Posterior vena cava (tissue), 2 donors: ENCODE results near the gene CAMK2D. TPM values are rescaled to one million over a fixed set of nuclear protein-coding genes. Genes with fewer than 3 reads are reported as not detected.

Experiments used
- DNase-seq: peaks from one replicate; pipeline ENCODE4 v3.0.0-alpha.2; 2020; ENCODE audit warnings: low spot score
- intact Hi-C, 2 donors: fragments of 100-400 bp; cut with DNase I; formaldehyde crosslinking; loops; one replicate each; pipeline versions ENCODE4 v1.14.1 to v1.14.2; 2022 to 2023
- total RNA-seq, 2 donors: library from RNA; stranded (reverse); fragmentation: NEBNext Ultra II Directional; extraction: Animal tissue kit (Norgen Biotek cat#: 25700); gene quantifications; one replicate each; pipeline ENCODE4 v1.2.1, GENCODE V29; 2021
- donor health status: DM: yes; HTN: yes; CAD: no.
- donor health status: DM: yes; HTN: yes; CAD: no.

The CAMK2D gene
- total RNA-seq, 2 donors from 2014 or later, result 51.5 to 67.2 TPM

DNA sequence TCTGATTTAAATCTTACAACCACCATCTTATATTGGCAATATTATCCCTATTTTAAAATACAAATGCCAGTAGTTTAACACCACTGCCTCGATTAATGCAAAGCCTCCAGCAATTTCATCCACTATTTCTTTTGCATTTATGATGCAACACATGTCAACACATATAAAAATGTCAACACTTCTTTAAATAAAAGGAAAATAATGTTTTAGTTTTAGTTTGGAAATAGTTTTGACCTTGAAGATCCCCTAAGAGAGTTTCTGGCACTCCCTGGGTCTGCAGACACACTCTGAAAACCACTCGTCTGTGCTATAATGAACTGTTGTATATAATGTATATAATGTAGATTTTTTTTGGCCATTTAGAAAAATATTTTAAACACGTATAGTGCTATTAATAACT is 99.0 kb downstream of the CAMK2D start:
- intact Hi-C loops, result no loop called here
- no peak for DNase-seq

GRCh38 chr4:113659127-113659526 is 102.4 kb downstream of the CAMK2D start:
- intact Hi-C loops, result no loop called here

DNA sequence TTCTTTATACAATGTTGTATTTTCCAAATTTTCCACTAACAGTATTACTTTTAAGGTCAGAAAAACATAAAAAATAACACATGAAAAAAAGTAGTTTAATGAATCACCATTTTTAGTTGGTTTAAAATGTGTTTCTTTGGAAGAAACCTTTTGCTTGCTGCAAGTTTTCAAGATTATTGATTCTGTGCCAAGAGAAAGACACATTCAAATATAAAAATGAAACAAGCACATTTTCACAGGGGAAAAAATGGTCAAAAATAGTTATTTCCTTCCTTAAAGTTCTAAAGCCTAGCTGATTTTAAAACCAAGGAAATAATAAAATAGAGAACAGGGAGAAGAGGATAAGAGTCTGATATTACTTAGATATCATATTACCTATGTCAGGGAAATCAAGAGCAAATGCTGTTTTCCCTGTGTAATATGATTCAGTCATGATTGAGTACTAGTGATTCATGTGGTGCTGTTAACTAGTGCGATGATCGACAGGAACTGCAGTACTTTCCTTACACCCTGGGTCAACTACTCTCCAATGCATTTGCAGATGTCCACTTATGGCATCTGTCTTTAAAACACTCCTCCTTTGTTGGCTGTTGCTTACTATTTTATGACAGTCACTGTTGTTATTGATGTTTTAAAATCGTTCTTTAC is 103.8 kb downstream of the CAMK2D start:
- no peak for DNase-seq
- intact Hi-C loops, result no loop called here

More at GRCh38 chr4:113659127-113659526, 102.4 kb downstream of the CAMK2D start:
- DNase-seq, result no peak

DNA sequence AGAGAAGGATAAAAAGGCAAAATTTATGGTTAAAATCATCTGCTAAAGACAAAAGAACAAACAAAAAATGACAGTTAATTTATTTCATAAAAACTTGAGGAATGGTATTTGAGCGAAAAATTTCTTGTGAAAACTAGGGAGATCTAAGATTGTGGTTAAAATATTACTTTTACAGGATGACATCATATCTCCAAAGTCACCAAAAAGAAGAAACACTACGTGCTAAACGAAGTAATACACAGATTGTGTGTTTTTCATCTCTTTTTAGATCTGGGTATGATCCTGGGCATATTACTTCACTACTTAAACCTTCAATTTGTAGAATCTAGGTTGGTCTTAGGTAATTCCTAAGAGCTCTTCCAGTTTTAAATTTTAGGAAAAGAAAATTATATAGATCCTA is 107.7 kb downstream of the CAMK2D start:
- DNase-seq, result no peak
- intact Hi-C loops, result no loop called here

DNA sequence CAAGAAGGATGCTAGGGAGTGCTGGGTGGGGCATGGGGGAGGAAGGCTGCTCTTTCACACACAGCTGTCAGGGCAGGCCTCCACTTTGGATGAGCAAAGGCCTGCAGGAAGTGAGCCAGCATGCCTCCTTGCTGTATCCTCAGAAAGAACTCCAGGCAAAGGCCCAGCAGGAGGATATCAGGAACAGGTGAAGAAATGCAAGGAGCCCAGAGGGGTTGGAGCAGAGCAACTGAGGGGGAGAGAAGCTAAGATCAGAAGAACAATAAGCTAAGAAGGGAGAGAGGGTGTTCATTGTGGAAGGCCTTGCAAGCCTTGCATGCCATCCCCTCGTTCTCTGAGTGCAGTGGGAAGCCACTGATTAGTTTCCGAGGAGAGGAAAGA is 115.1 kb downstream of the CAMK2D start:
- DNase-seq, result no peak
- intact Hi-C loops, result no loop called here

DNA sequence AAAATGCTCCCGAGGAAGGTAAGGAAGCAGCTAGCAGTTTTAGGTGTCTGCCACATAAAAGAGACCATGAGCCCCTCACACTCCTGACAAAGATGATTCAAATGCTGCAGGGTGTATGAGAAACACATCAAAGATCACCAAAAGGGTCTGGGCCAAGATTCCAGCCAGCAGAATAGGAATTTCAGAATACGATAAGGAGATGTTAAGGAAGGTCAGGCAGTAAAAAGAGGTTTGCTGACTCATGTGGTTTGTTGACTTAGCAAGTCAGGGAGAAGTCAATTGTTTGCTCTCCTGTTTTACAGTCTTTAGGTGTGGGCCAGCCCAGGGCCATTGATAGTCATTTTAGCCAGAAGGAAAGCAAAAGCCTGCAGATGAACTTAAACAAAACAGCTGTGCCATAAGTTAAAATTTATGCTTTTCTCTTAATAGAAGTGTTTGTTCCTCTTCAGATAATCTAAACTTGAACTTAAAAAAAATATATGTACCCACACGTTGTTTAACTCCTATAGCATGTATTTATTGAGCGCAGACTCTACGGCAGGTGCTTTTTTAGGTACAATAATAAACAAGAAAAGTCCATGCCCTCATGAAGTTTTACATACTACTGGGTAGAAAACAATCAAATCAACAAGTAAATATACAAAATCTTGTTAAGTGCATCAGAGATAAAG is 115.6 kb downstream of the CAMK2D start:
- no peak for DNase-seq
- intact Hi-C loops, result no loop called here

DNA sequence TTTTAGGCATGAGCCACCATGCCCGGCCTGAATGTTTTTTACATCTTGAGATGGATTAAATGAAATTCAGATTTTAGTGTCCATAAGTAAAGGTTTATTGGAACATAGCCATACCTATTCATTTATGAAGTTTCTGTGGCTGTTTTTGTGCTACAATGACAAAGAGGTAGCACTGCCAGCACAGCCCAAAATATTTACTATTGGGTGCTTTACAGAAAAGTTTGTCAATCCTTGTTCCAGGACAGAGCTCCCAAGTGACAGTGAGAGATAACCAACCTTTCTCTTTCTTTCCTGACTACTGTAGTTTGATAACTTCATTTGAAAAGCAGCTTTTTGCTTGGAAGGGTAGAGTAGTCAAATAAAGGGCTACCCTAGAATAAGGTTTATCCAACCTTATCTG is 116.2 kb downstream of the CAMK2D start:
- no peak for DNase-seq
- intact Hi-C loops, result no loop called here

DNA sequence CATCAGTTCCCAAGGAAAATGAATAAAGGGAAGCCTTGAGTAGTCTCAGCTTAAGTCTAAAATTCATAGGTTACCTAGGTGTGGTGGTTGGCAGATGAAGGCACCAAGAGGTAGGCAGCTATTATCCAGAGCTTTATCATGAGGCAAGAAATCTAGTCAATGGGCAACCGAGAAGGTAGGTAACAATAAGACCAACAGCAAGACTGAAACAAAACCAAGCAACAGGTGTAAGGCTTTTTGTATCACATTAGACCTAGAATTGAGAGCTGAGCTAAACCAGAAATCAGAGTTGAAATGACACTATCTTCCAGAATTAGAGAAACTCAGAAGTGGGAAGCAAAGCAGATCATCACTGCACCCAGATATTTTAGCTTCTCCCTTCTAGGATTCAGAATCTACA is 117.1 kb downstream of the CAMK2D start:
- DNase-seq, result no peak
- intact Hi-C loops, result no loop called here

DNA sequence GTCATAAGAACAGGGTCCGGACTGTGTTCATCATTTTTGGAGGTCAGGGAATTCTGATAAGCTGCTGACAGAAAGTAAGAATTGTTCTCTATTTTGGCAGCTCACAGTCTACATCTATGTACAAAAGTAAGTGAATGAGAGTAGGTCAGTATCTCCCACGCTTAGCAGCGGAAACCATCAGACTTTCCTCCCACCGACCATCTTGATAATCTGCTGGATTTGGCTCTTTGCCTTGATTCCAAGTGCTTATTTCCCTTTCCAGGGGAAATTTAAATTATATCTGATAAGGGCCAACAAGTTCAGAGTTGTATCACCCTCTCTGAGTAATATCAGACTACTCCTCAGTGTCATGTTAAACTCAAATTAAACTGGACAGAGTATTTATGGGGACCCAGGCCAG is 118.0 kb downstream of the CAMK2D start:
- no peak for DNase-seq
- intact Hi-C loops, result no loop called here

GRCh38 chr4:113641025-113641431 is 120.5 kb downstream of the CAMK2D start:
- DNase-seq, result no peak
- intact Hi-C loops, result no loop called here

GRCh38 chr4:113639326-113639725 is 122.2 kb downstream of the CAMK2D start:
- intact Hi-C loops, result no loop called here
- DNase-seq, result no peak

- intact Hi-C loops, result no loop called here
- no peak for DNase-seq
These were observed 123.0 kb downstream of the CAMK2D start for GRCh38 chr4:113638562-113638832.

- intact Hi-C loops, result no loop called here
- no peak for DNase-seq
These were observed 123.5 kb downstream of the CAMK2D start for GRCh38 chr4:113637823-113638561.

DNA sequence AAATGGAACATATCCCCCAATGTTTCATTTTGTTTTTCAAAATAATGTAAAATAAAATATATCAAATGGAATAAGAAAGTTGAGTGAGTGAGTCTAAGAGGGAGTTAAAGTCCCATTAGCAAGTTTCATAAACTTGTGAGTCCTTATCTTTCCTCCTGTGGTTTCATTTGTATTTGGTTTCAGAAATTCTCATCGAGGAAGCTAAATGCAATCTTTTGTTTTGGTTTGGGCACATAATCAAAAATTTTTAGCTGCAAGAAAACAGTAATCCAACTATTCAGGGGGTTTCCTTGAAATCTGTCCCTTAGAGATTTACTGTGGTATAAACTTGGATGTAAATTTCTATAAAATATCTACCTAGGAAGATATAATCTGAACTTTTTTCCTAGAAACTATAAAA is 124.2 kb downstream of the CAMK2D start:
- intact Hi-C loops, result no loop called here
- DNase-seq, result no peak

DNA sequence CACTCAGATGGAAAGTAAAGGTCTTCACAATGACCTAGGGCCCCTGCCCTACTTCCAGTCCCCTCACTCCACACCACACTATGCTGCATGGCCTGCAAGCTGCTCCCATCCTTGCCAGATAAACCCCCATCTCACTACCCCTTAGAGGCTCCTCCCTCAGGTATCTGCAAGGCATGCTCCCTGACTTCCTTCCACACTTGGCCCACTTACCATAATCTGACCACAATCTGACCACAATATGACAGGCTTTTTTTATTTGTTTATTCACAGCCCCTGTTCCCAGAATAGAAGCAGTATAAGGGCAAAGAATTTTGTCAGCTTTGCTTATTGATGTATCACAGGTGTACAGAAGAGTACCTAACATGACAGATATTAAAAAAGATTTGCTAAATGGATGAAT is 124.7 kb downstream of the CAMK2D start:
- DNase-seq, result no peak
- intact Hi-C loops, result no loop called here

- DNase-seq, result no peak
- intact Hi-C loops, result no loop called here
These were observed 125.1 kb downstream of the CAMK2D start for GRCh38 chr4:113636438-113636818.

DNA sequence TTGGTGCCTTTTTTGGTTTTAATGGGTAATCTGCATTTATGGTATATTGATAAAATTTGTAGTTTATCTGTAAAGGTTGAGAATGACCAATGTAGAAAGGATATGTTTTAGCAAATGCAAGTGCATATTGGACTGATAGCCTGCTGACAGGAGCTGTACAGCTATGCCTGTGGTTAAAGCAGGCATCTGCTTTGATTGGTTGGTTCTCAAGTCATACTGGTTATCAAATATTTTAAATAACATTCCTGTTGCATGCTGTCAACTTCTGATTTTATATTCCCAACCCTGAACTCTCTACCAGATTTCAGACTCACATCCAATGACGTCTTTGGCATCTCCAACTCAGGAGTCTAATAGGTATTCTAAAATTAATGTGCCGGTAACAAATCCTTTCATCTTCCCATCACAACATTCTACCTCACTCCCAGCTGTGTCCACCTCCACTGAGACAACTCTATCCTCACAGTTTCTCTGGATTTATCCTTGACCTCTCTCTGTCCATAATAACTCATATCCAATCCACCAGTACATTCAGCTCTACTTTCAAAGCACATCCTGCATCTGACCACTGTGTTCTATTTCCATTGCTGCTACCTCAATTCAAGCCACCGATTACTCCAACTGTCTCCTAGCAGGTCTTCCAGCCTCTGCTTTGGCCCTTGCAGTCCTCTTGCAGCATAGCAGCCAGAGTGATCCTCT is 125.7 kb downstream of the CAMK2D start:
- intact Hi-C loops, result no loop called here
- DNase-seq, result no peak

- DNase-seq, result no peak
- intact Hi-C loops, result no loop called here
These were observed 127.2 kb downstream of the CAMK2D start for GRCh38 chr4:113634081-113634969.

GRCh38 chr4:113633467-113633866 is 128.1 kb downstream of the CAMK2D start:
- intact Hi-C loops, result no loop called here

More at GRCh38 chr4:113633467-113633866, 128.1 kb downstream of the CAMK2D start:
- no peak for DNase-seq
